ENCODE measurements around the gene EDEM1. TPM values are rescaled to one million over a fixed set of nuclear protein-coding genes. Genes with fewer than 3 reads are reported as not detected.
A peak's percentile ranks its signal among the peaks of the same experiment; 100 is the strongest.

EDEM1 gene
- total and polyA plus RNA-seq, 10 of the 15 experiments (the other 5 are each of a cell fraction or from before 2014, with no cell fraction given) = 18.9 to 138 (median 57.5) TPM

DNA sequence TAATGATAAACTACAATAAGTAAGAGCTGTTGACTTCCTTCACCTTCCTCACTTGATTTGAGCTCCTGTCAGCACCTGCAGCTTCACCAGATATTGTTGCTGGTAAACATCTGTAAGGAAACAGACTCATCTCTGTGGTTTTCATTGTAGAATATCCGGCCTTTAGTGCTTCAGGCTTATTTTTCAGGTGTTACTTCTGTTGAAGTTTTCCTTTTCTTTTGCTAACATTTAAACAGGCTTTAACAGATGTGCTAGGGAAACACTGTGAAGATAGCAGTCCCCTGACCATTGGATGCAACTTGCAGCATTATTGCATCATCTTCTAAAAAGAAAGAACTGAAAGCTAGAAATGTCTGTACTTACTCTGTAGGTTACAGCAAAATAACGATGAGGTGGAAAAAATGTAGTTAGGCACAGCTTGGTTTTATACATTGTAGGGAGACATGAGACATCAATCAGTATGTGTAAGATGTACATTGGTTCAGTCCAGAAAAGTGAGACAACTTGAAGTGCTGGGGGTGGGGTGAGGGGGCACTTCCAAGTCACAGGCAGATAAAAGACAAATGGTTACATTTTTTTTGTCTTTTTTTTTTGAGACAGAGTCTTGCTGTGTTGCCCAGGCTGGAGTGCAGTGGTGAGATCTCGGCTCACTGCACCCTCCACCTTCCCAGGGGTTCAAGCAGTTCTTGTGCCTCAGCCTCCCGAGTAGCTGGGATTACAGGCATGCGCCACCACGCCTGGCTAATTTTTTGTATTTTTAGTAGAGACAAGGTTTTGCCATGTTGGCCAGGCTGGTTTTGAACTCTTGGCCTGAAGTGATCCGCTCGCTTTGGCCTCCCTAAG, 10.2 kb downstream of the EDEM1 start (continued):
- TF ChIP-seq KLF5 (IDR thresholded peaks at IDR 0.05; ENCODE audit: partially characterized antibody) (no peak), JUNB (IDR thresholded peaks at IDR 0.05) (peak; percentile 90), TCF7 (IDR thresholded peaks at IDR 0.05; ENCODE audit: borderline replicate concordance) (0 out of 2 replicates have a peak, but pooled peaks have one; percentile 15), EZH2 (IDR thresholded peaks at IDR 0.05; ENCODE audit: borderline replicate concordance, control insufficient read depth, low read depth, low read length) (no peak), BACH1 (IDR thresholded peaks at IDR 0.05; ENCODE audit: borderline replicate concordance) (no peak), IKZF1 (conservative IDR thresholded peaks at IDR 0.05) (0 out of 2 replicates have a peak, but pooled peaks have one; percentile 27), MTA2 (IDR thresholded peaks at IDR 0.05; ENCODE audit: low read depth) (peak; percentile 57), BRCA1 (IDR thresholded peaks at IDR 0.05; ENCODE audit: low read depth, low read length) (no peak), SMARCA5 (IDR thresholded peaks at IDR 0.05) (0 out of 2 replicates have a peak, but pooled peaks have one; percentile 17), RB1 (IDR thresholded peaks at IDR 0.05; ENCODE audit: borderline replicate concordance) (no peak), POLR2AphosphoS2 (IDR thresholded peaks at IDR 0.05; ENCODE audit: low read depth, low read length) (no peak), CREB1 (IDR thresholded peaks at IDR 0.05; ENCODE audit: low read depth) (peak; percentile 81), FOXM1 (IDR thresholded peaks at IDR 0.05; ENCODE audit: low read depth, low read length) (peak; percentile 85; the same call in 1 of the 2 replicates), CBX5 (IDR thresholded peaks at IDR 0.05; ENCODE audit: low read depth) (peak; percentile 84; the same call in 1 of the 2 replicates), ESRRA (IDR thresholded peaks at IDR 0.05; ENCODE audit: low read length) (no peak), MEF2B (IDR thresholded peaks at IDR 0.05; ENCODE audit: partially characterized antibody, poor library complexity, severe bottlenecking) (no peak), NR2C2 (IDR thresholded peaks at IDR 0.05; ENCODE audit: borderline replicate concordance, control insufficient read depth, insufficient read length, low read depth) (no peak), PAX5 (IDR thresholded peaks at IDR 0.05; ENCODE audit: borderline replicate concordance, low read depth, low read length) (no peak), HDGF (IDR thresholded peaks at IDR 0.05) (no peak; the same call in 1 of the 2 replicates)
- TF ChIP-seq, protein P1, sequence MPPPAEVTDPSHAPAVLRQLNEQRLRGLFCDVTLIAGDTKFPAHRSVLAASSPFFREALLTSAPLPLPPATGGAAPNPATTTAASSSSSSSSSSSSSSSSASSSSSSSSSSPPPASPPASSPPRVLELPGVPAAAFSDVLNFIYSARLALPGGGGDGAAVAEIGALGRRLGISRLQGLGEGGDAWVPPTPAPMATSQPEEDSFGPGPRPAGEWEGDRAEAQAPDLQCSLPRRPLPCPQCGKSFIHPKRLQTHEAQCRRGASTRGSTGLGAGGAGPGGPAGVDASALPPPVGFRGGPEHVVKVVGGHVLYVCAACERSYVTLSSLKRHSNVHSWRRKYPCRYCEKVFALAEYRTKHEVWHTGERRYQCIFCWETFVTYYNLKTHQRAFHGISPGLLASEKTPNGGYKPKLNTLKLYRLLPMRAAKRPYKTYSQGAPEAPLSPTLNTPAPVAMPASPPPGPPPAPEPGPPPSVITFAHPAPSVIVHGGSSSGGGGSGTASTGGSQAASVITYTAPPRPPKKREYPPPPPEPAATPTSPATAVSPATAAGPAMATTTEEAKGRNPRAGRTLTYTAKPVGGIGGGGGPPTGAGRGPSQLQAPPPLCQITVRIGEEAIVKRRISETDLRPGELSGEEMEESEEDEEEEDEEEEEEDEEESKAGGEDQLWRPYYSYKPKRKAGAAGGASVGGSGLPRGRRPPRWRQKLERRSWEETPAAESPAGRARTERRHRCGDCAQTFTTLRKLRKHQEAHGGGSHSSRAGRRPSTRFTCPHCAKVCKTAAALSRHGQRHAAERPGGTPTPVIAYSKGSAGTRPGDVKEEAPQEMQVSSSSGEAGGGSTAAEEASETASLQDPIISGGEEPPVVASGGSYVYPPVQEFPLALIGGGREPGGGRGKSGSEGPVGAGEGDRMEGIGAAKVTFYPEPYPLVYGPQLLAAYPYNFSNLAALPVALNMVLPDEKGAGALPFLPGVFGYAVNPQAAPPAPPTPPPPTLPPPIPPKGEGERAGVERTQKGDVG (CRISPR knock-in tag; IDR thresholded peaks at IDR 0.05) = no peak
- TF ChIP-seq, protein P2, sequence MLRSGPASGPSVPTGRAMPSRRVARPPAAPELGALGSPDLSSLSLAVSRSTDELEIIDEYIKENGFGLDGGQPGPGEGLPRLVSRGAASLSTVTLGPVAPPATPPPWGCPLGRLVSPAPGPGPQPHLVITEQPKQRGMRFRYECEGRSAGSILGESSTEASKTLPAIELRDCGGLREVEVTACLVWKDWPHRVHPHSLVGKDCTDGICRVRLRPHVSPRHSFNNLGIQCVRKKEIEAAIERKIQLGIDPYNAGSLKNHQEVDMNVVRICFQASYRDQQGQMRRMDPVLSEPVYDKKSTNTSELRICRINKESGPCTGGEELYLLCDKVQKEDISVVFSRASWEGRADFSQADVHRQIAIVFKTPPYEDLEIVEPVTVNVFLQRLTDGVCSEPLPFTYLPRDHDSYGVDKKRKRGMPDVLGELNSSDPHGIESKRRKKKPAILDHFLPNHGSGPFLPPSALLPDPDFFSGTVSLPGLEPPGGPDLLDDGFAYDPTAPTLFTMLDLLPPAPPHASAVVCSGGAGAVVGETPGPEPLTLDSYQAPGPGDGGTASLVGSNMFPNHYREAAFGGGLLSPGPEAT (IDR thresholded peaks at IDR 0.05; ENCODE audit: low read depth) = 0 out of 2 replicates have a peak, but pooled peaks have one; percentile 49
- TF ChIP-seq, protein P3, sequence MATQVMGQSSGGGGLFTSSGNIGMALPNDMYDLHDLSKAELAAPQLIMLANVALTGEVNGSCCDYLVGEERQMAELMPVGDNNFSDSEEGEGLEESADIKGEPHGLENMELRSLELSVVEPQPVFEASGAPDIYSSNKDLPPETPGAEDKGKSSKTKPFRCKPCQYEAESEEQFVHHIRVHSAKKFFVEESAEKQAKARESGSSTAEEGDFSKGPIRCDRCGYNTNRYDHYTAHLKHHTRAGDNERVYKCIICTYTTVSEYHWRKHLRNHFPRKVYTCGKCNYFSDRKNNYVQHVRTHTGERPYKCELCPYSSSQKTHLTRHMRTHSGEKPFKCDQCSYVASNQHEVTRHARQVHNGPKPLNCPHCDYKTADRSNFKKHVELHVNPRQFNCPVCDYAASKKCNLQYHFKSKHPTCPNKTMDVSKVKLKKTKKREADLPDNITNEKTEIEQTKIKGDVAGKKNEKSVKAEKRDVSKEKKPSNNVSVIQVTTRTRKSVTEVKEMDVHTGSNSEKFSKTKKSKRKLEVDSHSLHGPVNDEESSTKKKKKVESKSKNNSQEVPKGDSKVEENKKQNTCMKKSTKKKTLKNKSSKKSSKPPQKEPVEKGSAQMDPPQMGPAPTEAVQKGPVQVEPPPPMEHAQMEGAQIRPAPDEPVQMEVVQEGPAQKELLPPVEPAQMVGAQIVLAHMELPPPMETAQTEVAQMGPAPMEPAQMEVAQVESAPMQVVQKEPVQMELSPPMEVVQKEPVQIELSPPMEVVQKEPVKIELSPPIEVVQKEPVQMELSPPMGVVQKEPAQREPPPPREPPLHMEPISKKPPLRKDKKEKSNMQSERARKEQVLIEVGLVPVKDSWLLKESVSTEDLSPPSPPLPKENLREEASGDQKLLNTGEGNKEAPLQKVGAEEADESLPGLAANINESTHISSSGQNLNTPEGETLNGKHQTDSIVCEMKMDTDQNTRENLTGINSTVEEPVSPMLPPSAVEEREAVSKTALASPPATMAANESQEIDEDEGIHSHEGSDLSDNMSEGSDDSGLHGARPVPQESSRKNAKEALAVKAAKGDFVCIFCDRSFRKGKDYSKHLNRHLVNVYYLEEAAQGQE (IDR thresholded peaks at IDR 0.05; ENCODE audit: low read depth, low read length) = no peak; the same call in 1 of the 2 replicates

Data from GM12878 (cell line).